Measurements from ENCODE around the gene DTL.

DTL gene

GRCh38 chr1:212135166-212135565 is 99.6 kb downstream of the DTL start:
- no peak for DNase-seq

DNA sequence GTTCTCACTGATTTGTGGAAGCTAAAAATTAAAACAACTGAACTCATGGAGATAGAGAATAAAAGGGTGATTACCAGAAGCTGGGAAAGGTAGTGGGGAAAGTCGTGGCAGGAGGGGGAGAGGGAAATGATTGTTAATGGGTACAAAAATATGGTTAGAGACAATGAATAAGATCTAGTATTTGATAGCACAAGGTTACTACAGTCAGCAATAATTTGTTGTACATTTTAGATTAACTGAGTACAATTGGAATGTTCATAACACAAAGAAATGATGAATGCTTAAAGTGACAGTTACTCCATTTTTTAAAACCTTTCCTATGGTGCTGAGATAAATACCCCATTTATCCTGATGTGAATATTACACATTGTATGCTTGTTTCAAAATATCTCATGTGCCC is 102.3 kb downstream of the DTL start:
- DNase-seq = no peak

DNA sequence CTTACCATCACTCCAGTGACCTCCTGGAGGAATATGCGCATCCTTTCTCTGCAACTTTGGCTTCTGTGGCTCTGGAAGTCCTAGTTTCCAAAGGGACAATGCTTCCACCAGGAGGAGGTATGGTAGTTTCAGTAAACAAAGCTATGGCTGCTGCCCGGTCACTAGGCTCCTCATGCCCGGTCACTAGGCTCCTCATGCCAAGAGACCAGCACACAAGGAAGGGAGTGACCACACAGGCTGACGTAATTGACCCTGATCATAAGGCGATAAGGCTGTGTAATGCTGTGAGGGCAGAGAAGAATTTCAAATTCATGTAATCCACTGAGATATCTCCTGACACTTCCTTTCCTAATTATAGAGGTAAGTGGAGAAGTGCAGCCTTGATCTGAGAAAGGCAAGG is 102.9 kb downstream of the DTL start:
- DNase-seq = no peak

- no peak for DNase-seq
These were observed 104.1 kb downstream of the DTL start for GRCh38 chr1:212139526-212140135.

GRCh38 chr1:212141404-212141803 is 105.9 kb downstream of the DTL start:
- DNase-seq = no peak

- DNase-seq = no peak
These were observed 107.5 kb downstream of the DTL start for GRCh38 chr1:212142883-212143530.

GRCh38 chr1:212147581-212148033 is 112.1 kb downstream of the DTL start:
- no peak for DNase-seq

DNA sequence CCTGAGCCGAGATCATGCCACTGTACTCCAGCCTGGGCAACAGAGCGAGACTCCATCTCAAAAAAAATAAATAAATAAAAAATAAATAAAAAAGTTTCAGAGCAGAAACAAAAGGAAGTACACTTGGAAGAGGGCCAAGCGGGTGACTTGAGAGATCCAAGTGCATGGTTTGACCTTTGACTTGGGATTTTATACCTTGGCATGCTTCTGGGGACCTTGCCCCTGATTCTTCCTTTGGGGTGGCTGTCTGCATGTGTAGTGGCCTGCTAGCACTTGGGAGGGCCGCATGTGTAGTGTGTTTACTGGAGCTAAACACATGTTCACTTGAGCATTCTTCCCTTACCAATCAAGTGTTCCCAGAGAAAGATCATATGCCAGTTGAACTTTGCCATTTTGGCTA is 114.0 kb downstream of the DTL start:
- DNase-seq = no peak

DNA sequence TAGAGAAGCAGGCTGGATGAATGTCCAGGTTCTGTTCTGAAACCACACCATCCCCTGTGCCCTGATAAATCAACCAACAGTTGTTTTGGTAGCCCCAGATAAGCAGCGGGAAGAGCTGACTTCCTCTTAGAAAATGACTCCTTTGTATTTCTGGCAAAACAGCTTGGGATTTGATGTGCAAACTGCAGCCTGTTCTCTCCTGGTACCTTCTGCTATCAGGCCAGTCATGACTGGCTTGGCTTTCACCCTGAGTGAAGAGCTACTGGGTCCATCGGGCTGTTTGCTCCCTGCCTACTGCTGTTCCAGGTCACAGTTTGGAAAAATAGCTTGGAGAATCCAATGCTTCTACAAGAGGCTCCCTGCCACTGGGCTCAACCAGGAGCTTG is 116.8 kb downstream of the DTL start:
- no peak for DNase-seq

DNA sequence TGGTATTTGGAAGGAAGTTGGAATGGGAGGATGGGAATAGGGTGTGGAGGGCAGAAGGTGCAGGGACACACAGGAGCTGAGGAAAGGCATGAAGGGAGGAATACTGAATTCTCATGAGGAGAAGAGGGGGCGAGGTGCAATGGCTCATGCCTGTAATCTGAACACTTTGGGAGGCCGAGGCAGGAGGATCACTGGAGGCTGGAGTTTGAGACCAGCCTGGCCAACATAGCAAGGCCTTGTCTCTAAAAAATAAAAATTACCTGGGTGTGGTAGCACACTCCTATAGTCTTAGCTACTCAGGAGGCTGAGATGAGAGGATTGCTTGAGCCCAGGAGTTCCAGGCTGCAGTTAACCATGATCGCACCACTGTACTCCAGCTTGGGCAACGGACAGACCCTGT is 117.3 kb downstream of the DTL start:
- DNase-seq = no peak

- DNase-seq = no peak
These were observed 118.1 kb downstream of the DTL start for GRCh38 chr1:212153635-212154034.
